Testis (tissue), 2 donors: ENCODE data around the gene ZNF22.

Source experiments
- CTCF ChIP-seq, 3 experiments: fragments of 450-650 bp in 2 of 3; fragments of 200-600 bp in 1 of 3; sonication (generic) in 1 of 3; IDR thresholded peaks; one replicate each; pipeline ENCODE4 v1.5.1; 2016 to 2019; ENCODE audit warnings: antibody characterized with exemption in 3 of 3, mild to moderate bottlenecking in 2 of 3, moderate library complexity in 1 of 3
- POLR2A ChIP-seq: fragments of 450-650 bp; IDR thresholded peaks from one replicate; pipeline ENCODE4 v1.6.1; 2017; ENCODE audit warnings: antibody characterized with exemption, mild to moderate bottlenecking, moderate library complexity

GRCh38 chr10:44994752-44995530 lies 5.8 kb upstream of the ZNF22 start:
- TF ChIP-seq CTCF (IDR thresholded peaks at IDR 0.05) (no peak), POLR2A (no peak)
